CD4-positive, alpha-beta T cell (primary cell): ENCODE data around the gene NRXN3. TPM values are rescaled to one million over a fixed set of nuclear protein-coding genes. Genes with fewer than 3 reads are reported as not detected.

Source experiments
- ATAC-seq: fragments of 200-7000 bp; cut with Tn5 transposase; one replicate; pipeline ENCODE4 v1.10.0; 2022; ENCODE audit warnings: mild to moderate bottlenecking; ENCODE audit not compliant: poor library complexity
- CTCF ChIA-PET: fragments of 350-600 bp; sonication (Branson Sonifier 250); formaldehyde crosslinking; loops from one replicate; lab custom pipeline; 2021; ENCODE audit warnings: antibody characterized with exemption, inconsistent platforms; lab: Charles Lee
- POLR2A ChIA-PET: fragments of 350-600 bp; sonication (Branson Sonifier 250); formaldehyde crosslinking; loops from one replicate; lab custom pipeline; 2021; ENCODE audit warnings: antibody characterized with exemption, inconsistent platforms; lab: Charles Lee
- DNase-seq, 14 experiments: peaks; one replicate each; pipeline ENCODE4 v3.0.0-alpha.2; 2013 to 2020; ENCODE audit warnings: mixed read lengths in 2 of 14
- H3K27ac ChIP-seq, 2 donors: one replicate each; pipeline versions ENCODE4 v1.5.1 to v1.7.0; 2013; ENCODE audit warnings: low read length in 2 of 2, low read depth in 1 of 2, mild to moderate bottlenecking in 1 of 2
- H3K27me3 ChIP-seq, 2 experiments: 1 replicate in 1 of 2; 2 replicates in 1 of 2; pipeline versions ENCODE4 v1.6.1 to v1.7.0; 2013; ENCODE audit warnings: low read length in 2 of 2, control low read depth in 1 of 2, mild to moderate bottlenecking in 1 of 2, moderate library complexity in 1 of 2; ENCODE audit not compliant: insufficient read depth in 2 of 2, control insufficient read depth in 1 of 2
- H3K36me3 ChIP-seq: one replicate; pipeline ENCODE4 v1.6.1; 2013; ENCODE audit warnings: low read length, control low read depth; ENCODE audit not compliant: insufficient read depth
- H3K4me1 ChIP-seq: one replicate; pipeline ENCODE4 v1.6.1; 2013; ENCODE audit warnings: low read length, control low read depth; ENCODE audit not compliant: insufficient read depth
- H3K4me3 ChIP-seq: one replicate; pipeline ENCODE4 v1.5.1; 2013; ENCODE audit warnings: mild to moderate bottlenecking, low read length, moderate library complexity
- H3K9me3 ChIP-seq, 2 experiments: 1 replicate in 1 of 2; 2 replicates in 1 of 2; pipeline versions ENCODE4 v1.6.1 to v1.7.0; 2013; ENCODE audit warnings: low read length in 2 of 2, mild to moderate bottlenecking in 2 of 2, control low read depth in 1 of 2, moderate library complexity in 1 of 2; ENCODE audit not compliant: control insufficient read depth in 1 of 2, insufficient read depth in 1 of 2
- H3K27ac Mint-ChIP-seq: one replicate; pipeline ENCODE4 v1.8.0; 2020; ENCODE audit warnings: mixed read lengths
- H3K27me3 Mint-ChIP-seq: one replicate; pipeline ENCODE4 v1.8.0; 2021; ENCODE audit warnings: mixed read lengths
- H3K36me3 Mint-ChIP-seq: one replicate; pipeline ENCODE4 v1.8.0; 2021; ENCODE audit warnings: low read depth, mixed read lengths
- H3K4me1 Mint-ChIP-seq: one replicate; pipeline ENCODE4 v1.8.0; 2021; ENCODE audit warnings: low read depth, mixed read lengths
- H3K4me3 Mint-ChIP-seq: one replicate; pipeline ENCODE4 v1.8.0; 2020; ENCODE audit warnings: mild to moderate bottlenecking, mixed read lengths
- H3K9me3 Mint-ChIP-seq: one replicate; pipeline ENCODE4 v1.8.0; 2020; ENCODE audit warnings: mixed read lengths
- CTCF ChIP-seq: fragments of 200-600 bp; IDR thresholded peaks from one replicate; pipeline ENCODE4 v1.8.0; 2022; ENCODE audit warnings: antibody characterized with exemption, mild to moderate bottlenecking
- intact Hi-C, 2 experiments: fragments of 100-400 bp; cut with DNase I in 1 of 2; cut with micrococcal nuclease in 1 of 2; formaldehyde crosslinking; loops; one replicate each; pipeline versions ENCODE4 v1.15.1 to v1.9.0; 2023 to 2025; cut with DNase I, micrococcal nuclease
- total RNA-seq, 174 experiments: library from RNA in 2 of 174; stranded (reverse) in 2 of 174; gene quantifications; one replicate each; pipeline ENCODE4 v1.2.3 and lab custom pipeline; 2021 to 2026

NRXN3 gene
- total RNA-seq, 2 experiments from 2014 or later = not detected

DNA sequence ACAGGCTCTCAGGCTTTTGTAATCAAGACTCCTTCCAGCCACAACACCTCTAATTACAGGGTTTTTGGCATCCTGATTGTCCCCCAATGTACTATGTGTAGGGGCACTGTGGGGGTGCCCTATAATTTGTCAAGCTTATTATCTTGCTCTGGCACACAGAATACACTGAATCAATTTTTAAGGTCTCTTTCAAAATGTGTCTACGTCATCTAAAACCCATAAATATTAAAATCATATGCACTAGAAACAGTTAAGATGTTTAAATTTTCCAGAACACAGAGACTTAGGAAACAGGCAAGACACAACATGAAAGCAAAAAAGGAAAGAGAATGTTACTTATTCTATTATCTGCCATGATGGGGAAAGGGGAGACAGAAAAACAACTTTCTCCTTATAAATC lies 665.7 kb downstream of the NRXN3 start:
- no peaks in the 10 kb centered on the region for H3K36me3 Mint-ChIP-seq
- ATAC-seq = no peak
- Histone ChIP-seq H3K27me3 (no peaks in the 10 kb centered on the region), H3K36me3 (no peaks in the 10 kb centered on the region), H3K27ac (no peak overlapping the region), H3K9me3 (no peaks in the 10 kb centered on the region), H3K4me1 (no peaks in the 10 kb centered on the region), H3K4me3 (no peak overlapping the region)
- no peak for DNase-seq
- peaks cover 37% of the 10 kb centered on the region for H3K27me3 Mint-ChIP-seq
- no peak for TF ChIP-seq CTCF
- ChIA-PET CTCF (no interaction called here), POLR2A (no interaction called here)
- no peaks in the 10 kb centered on the region for H3K9me3 Mint-ChIP-seq
- H3K4me3 Mint-ChIP-seq = no peak overlapping the region
- H3K4me1 Mint-ChIP-seq = no peaks in the 10 kb centered on the region
- no peak overlapping the region for H3K27ac Mint-ChIP-seq
- intact Hi-C loops = no loop called here

DNA sequence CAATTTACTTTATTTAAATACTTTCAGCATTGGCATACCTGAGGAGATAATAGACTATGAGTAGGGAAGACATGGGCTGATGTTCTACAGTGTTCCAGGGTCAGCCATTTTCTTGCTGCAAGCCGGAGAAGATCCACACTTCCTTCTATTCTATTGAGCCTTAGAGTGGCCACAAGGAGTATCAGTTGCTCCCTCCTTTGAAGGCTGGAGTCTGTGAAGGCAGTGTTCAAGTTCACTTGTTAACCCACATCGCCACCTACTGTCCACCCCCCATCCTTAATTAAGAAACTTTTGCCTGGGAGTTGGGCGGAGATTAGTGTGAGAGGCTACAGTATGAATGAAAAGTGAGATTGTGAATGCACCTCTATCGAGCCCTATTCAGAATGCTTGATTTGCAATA lies 666.6 kb downstream of the NRXN3 start:
- no peaks in the 10 kb centered on the region for H3K4me1 ChIP-seq
- intact Hi-C loops = no loop called here
- Mint-ChIP-seq H3K4me3 (no peak overlapping the region), H3K27ac (no peak overlapping the region), H3K9me3 (no peaks in the 10 kb centered on the region), H3K27me3 (peaks cover 37% of the 10 kb centered on the region), H3K4me1 (no peaks in the 10 kb centered on the region), H3K36me3 (no peaks in the 10 kb centered on the region)
- H3K27me3 ChIP-seq = no peaks in the 10 kb centered on the region
- ChIA-PET POLR2A (no interaction called here), CTCF (no interaction called here)
- H3K4me3 ChIP-seq = no peak overlapping the region
- H3K36me3 ChIP-seq = no peaks in the 10 kb centered on the region
- no peak for DNase-seq
- H3K9me3 ChIP-seq = no peaks in the 10 kb centered on the region
- TF ChIP-seq CTCF = no peak
- H3K27ac ChIP-seq = no peak overlapping the region
- no peak for ATAC-seq

- H3K4me1 Mint-ChIP-seq = no peaks in the 10 kb centered on the region
- ChIA-PET CTCF (no interaction called here), POLR2A (no interaction called here)
- DNase-seq (no peak), ATAC-seq (no peak)
- H3K9me3 Mint-ChIP-seq = no peaks in the 10 kb centered on the region
- intact Hi-C loops = no loop called here
- Histone ChIP-seq H3K4me3 (no peak overlapping the region), H3K9me3 (no peaks in the 10 kb centered on the region), H3K36me3 (no peaks in the 10 kb centered on the region), H3K27ac (no peak overlapping the region), H3K4me1 (no peaks in the 10 kb centered on the region), H3K27me3 (no peaks in the 10 kb centered on the region)
- H3K27ac Mint-ChIP-seq = no peak overlapping the region
- peaks cover 25% of the 10 kb centered on the region for H3K27me3 Mint-ChIP-seq
- TF ChIP-seq CTCF = no peak
- no peaks in the 10 kb centered on the region for H3K36me3 Mint-ChIP-seq
- H3K4me3 Mint-ChIP-seq = no peak overlapping the region
These were observed 668.8 kb downstream of the NRXN3 start for GRCh38 chr14:78838959-78839358.
